HEK293T (cell line): ENCODE data around the gene RIPK1.

Experiments
- ARNT ChIP-seq: fragments of 450-650 bp; IDR thresholded peaks from 2 replicates; pipeline ENCODE4 v1.6.1; 2017; ENCODE audit warnings: mild to moderate bottlenecking
- BHLHE40 ChIP-seq: fragments of 450-650 bp; IDR thresholded peaks from 2 replicates; pipeline ENCODE4 v1.6.1; 2016; ENCODE audit warnings: mild to moderate bottlenecking, moderate library complexity, borderline replicate concordance
- CTBP1 ChIP-seq: fragments of 450-650 bp; IDR thresholded peaks from 2 replicates; pipeline ENCODE4 v1.6.1; 2016; ENCODE audit warnings: borderline replicate concordance
- FOXA1 ChIP-seq: fragments of 450-650 bp; IDR thresholded peaks from 2 replicates; pipeline ENCODE4 v1.6.1; 2016; ENCODE audit warnings: mild to moderate bottlenecking
- FOXM1 ChIP-seq: fragments of 450-650 bp; IDR thresholded peaks from 2 replicates; pipeline ENCODE4 v1.6.1; 2017; ENCODE audit warnings: mild to moderate bottlenecking, borderline replicate concordance
- L3MBTL2 ChIP-seq: fragments of 450-650 bp; conservative IDR thresholded peaks from 2 replicates; pipeline ENCODE4 v1.6.1; 2016; ENCODE audit warnings: mild to moderate bottlenecking
- LEF1 ChIP-seq: fragments of 450-650 bp; IDR thresholded peaks from 2 replicates; pipeline ENCODE4 v1.6.1; 2017; ENCODE audit warnings: mild to moderate bottlenecking, borderline replicate concordance
- SP1 ChIP-seq: fragments of 450-650 bp; IDR thresholded peaks from 2 replicates; pipeline ENCODE4 v1.6.1; 2017

- TF ChIP-seq CTBP1, result no peak
- TF ChIP-seq LEF1, result peak; percentile 82
- TF ChIP-seq ARNT, result peak; percentile 30; the same call in 1 of the 2 replicates
- peak; percentile 49; the same call in 1 of the 2 replicates for TF ChIP-seq FOXM1
- no peak for TF ChIP-seq SP1
- TF ChIP-seq FOXA1, result no peak
- peak; percentile 62; the same call in 1 of the 2 replicates for TF ChIP-seq L3MBTL2
- no peak for TF ChIP-seq BHLHE40
Measured at GRCh38 chr6:3068329-3069214, at the start of gene RIPK1.
